Type B pancreatic cell (in vitro differentiated cells): ENCODE data around the gene NDRG3. TPM values are rescaled to one million over a fixed set of nuclear protein-coding genes. Genes with fewer than 3 reads are reported as not detected.

ENCODE experiments used
- DNase-seq: peaks from one replicate; pipeline ENCODE4 v3.0.0; 2021; ENCODE audit warnings: mixed read lengths; ENCODE audit not compliant: unreplicated experiment; ENCODE audit errors: extremely low spot score
- H3K27ac Mint-ChIP-seq: 2 replicates; pipeline ENCODE4 v1.8.0; 2021; ENCODE audit warnings: mild to moderate bottlenecking, mixed read lengths
- H3K27me3 Mint-ChIP-seq: 2 replicates; pipeline ENCODE4 v1.8.0; 2021; ENCODE audit warnings: mixed read lengths
- H3K36me3 Mint-ChIP-seq: 2 replicates; pipeline ENCODE4 v1.8.0; 2021; ENCODE audit warnings: mixed read lengths
- H3K4me1 Mint-ChIP-seq: one replicate; pipeline ENCODE4 v1.8.0; 2021; ENCODE audit warnings: mixed read lengths; ENCODE audit not compliant: unreplicated experiment
- H3K4me3 Mint-ChIP-seq: 2 replicates; pipeline ENCODE4 v1.8.0; 2021; ENCODE audit warnings: mild to moderate bottlenecking, mixed read lengths
- H3K9me3 Mint-ChIP-seq: 2 replicates; pipeline ENCODE4 v1.8.0; 2021; ENCODE audit warnings: mixed read lengths
- CTCF ChIP-seq: fragments of 200-600 bp; sonication (generic); conservative IDR thresholded peaks from 2 replicates; pipeline ENCODE4 v1.5.0; 2021; ENCODE audit warnings: antibody characterized with exemption, mild to moderate bottlenecking
- total RNA-seq: library from RNA; stranded (reverse); gene quantifications from 2 replicates; pipeline ENCODE4 v1.2.1, GENCODE V29; 2021; ENCODE audit warnings: low replicate concordance

The NDRG3 gene
- total RNA-seq, 1 donor from 2014 or later, result 31.5 TPM

- no peaks in the 10 kb centered on the region for H3K36me3 Mint-ChIP-seq
These were observed 113.2 kb downstream of the NDRG3 start for GRCh38 chr20:36632487-36633284.

GRCh38 chr20:36632147-36632486 lies 113.8 kb downstream of the NDRG3 start:
- Mint-ChIP-seq H3K9me3 (no peaks in the 10 kb centered on the region), H3K27ac (no peak overlapping the region), H3K27me3 (no peaks in the 10 kb centered on the region), H3K4me1 (no peaks in the 10 kb centered on the region), H3K4me3 (no peak overlapping the region), H3K36me3 (no peaks in the 10 kb centered on the region)
- TF ChIP-seq CTCF, result no peak
- no peak for DNase-seq

More at GRCh38 chr20:36632487-36633284, 113.2 kb downstream of the NDRG3 start:
- Mint-ChIP-seq H3K27me3 (no peaks in the 10 kb centered on the region), H3K9me3 (no peaks in the 10 kb centered on the region), H3K4me1 (no peaks in the 10 kb centered on the region), H3K4me3 (no peak overlapping the region), H3K27ac (no peak overlapping the region)
- DNase-seq, result no peak
- no peak for TF ChIP-seq CTCF

- DNase-seq, result no peak
- Mint-ChIP-seq H3K36me3 (no peaks in the 10 kb centered on the region), H3K9me3 (no peaks in the 10 kb centered on the region), H3K4me1 (no peaks in the 10 kb centered on the region), H3K27ac (no peak overlapping the region), H3K4me3 (no peak overlapping the region), H3K27me3 (no peaks in the 10 kb centered on the region)
- TF ChIP-seq CTCF, result no peak
These were observed 114.2 kb downstream of the NDRG3 start for GRCh38 chr20:36631646-36632045.

- TF ChIP-seq CTCF, result no peak
- DNase-seq, result no peak
- Mint-ChIP-seq H3K27ac (no peak overlapping the region), H3K27me3 (no peaks in the 10 kb centered on the region), H3K36me3 (no peaks in the 10 kb centered on the region), H3K9me3 (no peaks in the 10 kb centered on the region), H3K4me3 (no peak overlapping the region), H3K4me1 (no peaks in the 10 kb centered on the region)
These were observed 115.9 kb downstream of the NDRG3 start for GRCh38 chr20:36629719-36630681.

GRCh38 chr20:36628076-36628475 lies 117.8 kb downstream of the NDRG3 start:
- H3K27ac Mint-ChIP-seq, result no peak overlapping the region
- H3K4me3 Mint-ChIP-seq, result no peak overlapping the region
- no peaks in the 10 kb centered on the region for H3K9me3 Mint-ChIP-seq
- no peak for DNase-seq
- no peaks in the 10 kb centered on the region for H3K36me3 Mint-ChIP-seq
- H3K4me1 Mint-ChIP-seq, result peaks cover 8% of the 10 kb centered on the region
- no peak for TF ChIP-seq CTCF
- no peaks in the 10 kb centered on the region for H3K27me3 Mint-ChIP-seq
